Measurements from ENCODE around the gene LATS1. TPM values are rescaled to one million over a fixed set of nuclear protein-coding genes. Genes with fewer than 3 reads are reported as not detected.
"Not testable (repeated sequence)": the region's sequence is repeated elsewhere in the genome, so short reads cannot be mapped to it uniquely, and the experiment has no call there.

LATS1 gene
- total RNA-seq, 1 donor from 2014 or later = 6.3 TPM

DNA sequence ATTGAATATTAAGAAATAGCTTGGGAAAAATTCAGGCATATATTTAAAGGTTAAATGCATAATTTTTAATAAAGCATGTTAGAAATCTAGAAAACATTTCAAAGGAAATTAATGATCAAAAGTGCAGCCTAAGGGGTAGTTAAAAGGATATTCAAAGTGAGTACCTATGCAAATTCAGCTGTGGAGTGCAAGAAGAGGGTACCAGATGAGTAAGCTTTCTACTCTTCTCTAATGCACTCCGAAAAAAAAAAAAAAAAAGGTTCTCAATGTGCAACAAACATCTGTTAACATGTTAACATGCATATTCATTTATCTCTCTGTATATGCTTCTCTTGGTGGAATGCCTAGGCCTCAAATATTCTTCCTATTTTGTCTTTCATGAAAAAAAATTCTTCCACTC, 37.4 kb downstream of the LATS1 start:
- DNase-seq (ENCODE audit: low read depth) (no peak), FAIRE-seq (no peak)
- TF ChIP-seq, protein P1, sequence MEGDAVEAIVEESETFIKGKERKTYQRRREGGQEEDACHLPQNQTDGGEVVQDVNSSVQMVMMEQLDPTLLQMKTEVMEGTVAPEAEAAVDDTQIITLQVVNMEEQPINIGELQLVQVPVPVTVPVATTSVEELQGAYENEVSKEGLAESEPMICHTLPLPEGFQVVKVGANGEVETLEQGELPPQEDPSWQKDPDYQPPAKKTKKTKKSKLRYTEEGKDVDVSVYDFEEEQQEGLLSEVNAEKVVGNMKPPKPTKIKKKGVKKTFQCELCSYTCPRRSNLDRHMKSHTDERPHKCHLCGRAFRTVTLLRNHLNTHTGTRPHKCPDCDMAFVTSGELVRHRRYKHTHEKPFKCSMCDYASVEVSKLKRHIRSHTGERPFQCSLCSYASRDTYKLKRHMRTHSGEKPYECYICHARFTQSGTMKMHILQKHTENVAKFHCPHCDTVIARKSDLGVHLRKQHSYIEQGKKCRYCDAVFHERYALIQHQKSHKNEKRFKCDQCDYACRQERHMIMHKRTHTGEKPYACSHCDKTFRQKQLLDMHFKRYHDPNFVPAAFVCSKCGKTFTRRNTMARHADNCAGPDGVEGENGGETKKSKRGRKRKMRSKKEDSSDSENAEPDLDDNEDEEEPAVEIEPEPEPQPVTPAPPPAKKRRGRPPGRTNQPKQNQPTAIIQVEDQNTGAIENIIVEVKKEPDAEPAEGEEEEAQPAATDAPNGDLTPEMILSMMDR (IDR thresholded peaks at IDR 0.05; ENCODE audit: insufficient read depth, low read length, severe bottlenecking) = no peak
- peaks cover 4% of the 10 kb centered on the region for H3K36me3 ChIP-seq (ENCODE audit: control insufficient read depth, insufficient read depth, low read length)
- H3K4me3 ChIP-seq (ENCODE audit: low read depth, low read length) = no peak overlapping the region
- no peaks in the 10 kb centered on the region for H3K27me3 ChIP-seq (ENCODE audit: control insufficient read depth, insufficient read depth, low read length)

- not testable (repeated sequence) for H3K36me3 ChIP-seq (ENCODE audit: control insufficient read depth, insufficient read depth, low read length); FAIRE-seq; H3K4me3 ChIP-seq (ENCODE audit: low read depth, low read length)
Observed at GRCh38 chr6:149672265-149672664, 45.6 kb downstream of the LATS1 start.

GRCh38 chr6:149660028-149660427, 57.9 kb downstream of the LATS1 start:
- H3K27me3 ChIP-seq (ENCODE audit: control insufficient read depth, insufficient read depth, low read length) = no peaks in the 10 kb centered on the region
- no peak for FAIRE-seq
- H3K4me3 ChIP-seq (ENCODE audit: low read depth, low read length) = no peak overlapping the region
- TF ChIP-seq, protein P1 (IDR thresholded peaks at IDR 0.05; ENCODE audit: insufficient read depth, low read length, severe bottlenecking) = no peak
- DNase-seq (ENCODE audit: low read depth) = no peak
- H3K36me3 ChIP-seq (ENCODE audit: control insufficient read depth, insufficient read depth, low read length) = peaks cover 3% of the 10 kb centered on the region

More at GRCh38 chr6:149672265-149672664, 45.6 kb downstream of the LATS1 start:
- not testable (repeated sequence) for DNase-seq (ENCODE audit: low read depth); H3K27me3 ChIP-seq (ENCODE audit: control insufficient read depth, insufficient read depth, low read length)

DNA sequence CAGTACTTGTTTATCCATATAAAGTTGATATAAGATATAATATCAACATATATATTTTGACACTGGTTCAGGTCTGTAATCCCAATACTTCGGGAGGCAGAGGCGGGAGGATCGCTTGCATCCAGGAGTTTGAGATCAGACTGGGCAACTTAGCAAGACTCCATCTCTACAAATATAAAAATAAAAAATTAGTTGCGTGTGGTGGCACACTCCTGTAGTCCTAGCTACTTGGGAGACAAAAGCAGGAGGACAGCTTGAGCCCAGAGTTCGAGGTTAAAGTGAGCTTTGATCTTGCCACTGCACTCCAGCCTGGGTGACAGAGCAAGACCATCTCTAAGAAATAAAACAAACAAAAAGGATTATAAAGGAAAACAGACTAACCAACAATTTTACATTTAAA, 60.5 kb downstream of the LATS1 start:
- Histone ChIP-seq H3K27me3 (ENCODE audit: control insufficient read depth, insufficient read depth, low read length) (no peaks in the 10 kb centered on the region), H3K4me3 (ENCODE audit: low read depth, low read length) (no peak overlapping the region), H3K36me3 (ENCODE audit: control insufficient read depth, insufficient read depth, low read length) (no peaks in the 10 kb centered on the region)
- no peak for DNase-seq (ENCODE audit: low read depth)
- no peak for FAIRE-seq
- TF ChIP-seq, protein P1 (IDR thresholded peaks at IDR 0.05; ENCODE audit: insufficient read depth, low read length, severe bottlenecking) = no peak

DNA sequence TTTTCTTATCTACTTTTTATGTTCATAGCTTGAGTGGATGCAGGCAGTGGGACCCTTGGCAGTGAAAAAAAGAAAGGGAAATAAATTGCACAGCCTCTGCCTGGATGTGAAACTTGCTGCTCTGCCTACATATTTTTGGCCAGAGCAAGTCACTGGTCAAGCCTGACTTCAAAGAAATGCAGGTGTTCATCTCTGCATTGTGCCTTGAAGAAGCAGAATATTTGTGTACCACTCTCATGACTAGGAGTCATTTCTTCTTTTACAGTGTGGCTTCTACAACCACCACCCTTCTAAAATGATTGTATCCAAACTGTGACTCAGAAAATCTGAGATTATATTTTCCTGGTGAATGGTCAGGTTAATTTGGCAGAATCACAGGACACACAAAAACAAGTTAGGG, 66.8 kb downstream of the LATS1 start:
- no peaks in the 10 kb centered on the region for H3K27me3 ChIP-seq (ENCODE audit: control insufficient read depth, insufficient read depth, low read length)
- DNase-seq (ENCODE audit: low read depth) = no peak
- no peak for FAIRE-seq
- H3K36me3 ChIP-seq (ENCODE audit: control insufficient read depth, insufficient read depth, low read length) = no peaks in the 10 kb centered on the region
- TF ChIP-seq, protein P1 (IDR thresholded peaks at IDR 0.05; ENCODE audit: insufficient read depth, low read length, severe bottlenecking) = no peak
- no peak overlapping the region for H3K4me3 ChIP-seq (ENCODE audit: low read depth, low read length)

GRCh38 chr6:149648148-149649145, 69.5 kb downstream of the LATS1 start, which contains the start of gene KATNA1:
Gene KATNA1 (minus strand): TSS chr6:149648714. CDS start chr6:149638547, 10,167 bp downstream.
- no peak for FAIRE-seq
- Histone ChIP-seq H3K4me3 (ENCODE audit: low read depth, low read length) (peak within 1 kb of the TSS; percentile 89), H3K36me3 (ENCODE audit: control insufficient read depth, insufficient read depth, low read length) (no peaks in the 10 kb centered on the region), H3K27me3 (ENCODE audit: control insufficient read depth, insufficient read depth, low read length) (no peaks in the 10 kb centered on the region)
- DNase-seq (ENCODE audit: low read depth) = peak; percentile 74
- TF ChIP-seq, protein P1 (IDR thresholded peaks at IDR 0.05; ENCODE audit: insufficient read depth, low read length, severe bottlenecking) = peak; percentile 16

All from bronchial epithelial cell (primary cell).